HCT116 (cell line): Measurements from ENCODE around the gene ETFA. TPM values are rescaled to one million over a fixed set of nuclear protein-coding genes. Genes with fewer than 3 reads are reported as not detected.

ENCODE experiments used
- ATAC-seq: fragments of 200-7000 bp; cut with Tn5 transposase; 2 replicates; pipeline ENCODE4 v1.9.1; 2020; ENCODE audit warnings: mild to moderate bottlenecking, moderate library complexity
- BruUV-seq: library from RNA; stranded (reverse); fragments of 400-500 nt; replicated peaks from 2 replicates; lab custom pipeline; 2021; lab: Mats Ljungman, UMichigan
- CTCF ChIA-PET: fragments of 300-600 bp; sonication (Branson Sonifier 250); formaldehyde crosslinking; loops from one replicate; lab custom pipeline; 2021; ENCODE audit warnings: antibody characterized with exemption; lab: Charles Lee
- POLR2A ChIA-PET: fragments of 300-600, 350-600 bp; sonication (Branson Sonifier 250); formaldehyde crosslinking; loops from one replicate; lab custom pipeline; 2021; ENCODE audit warnings: antibody characterized with exemption; lab: Charles Lee
- RAD21 ChIA-PET, 2 experiments: fragments of 300-600 bp; sonication (Branson Sonifier 250); formaldehyde crosslinking; loops; one replicate each; lab custom pipeline; 2023; ENCODE audit warnings: low total read pairs in 2 of 2; ENCODE audit not compliant: uncharacterized antibody in 2 of 2, unreplicated experiment in 2 of 2, low non-redundant PET in 1 of 2; lab: Charles Lee
- DNase-seq: peaks from one replicate; pipeline ENCODE4 v3.0.0-alpha.2; 2010; ENCODE audit warnings: low read depth, low spot score
- H2AFZ ChIP-seq: fragments of 200-600 bp; shearing (Covaris generic), sonication (generic); 2 replicates; pipeline ENCODE4 v1.6.1; 2017; ENCODE audit warnings: low read depth, mixed run types, mixed read lengths, antibody characterized with exemption, low read length; ENCODE audit not compliant: poor library complexity, severe bottlenecking
- H3K27ac ChIP-seq: 2 replicates; pipeline ENCODE4 v1.5.1; 2012; ENCODE audit warnings: low read depth, low read length
- H3K27me3 ChIP-seq: fragments of 200-600 bp; sonication (generic); 2 replicates; pipeline ENCODE4 v1.6.1; 2016; ENCODE audit warnings: mixed run types, low read length, mixed read lengths; ENCODE audit not compliant: insufficient read depth
- H3K36me3 ChIP-seq, 2 experiments: fragments of 200-500 bp in 1 of 2; fragments of 200-600 bp in 1 of 2; sonication (Bioruptor generic) in 1 of 2; sonication (generic) in 1 of 2; 2 replicates each; pipeline versions ENCODE4 v1.5.1 to v1.6.1; 2014 to 2016; ENCODE audit warnings: low read length in 2 of 2, inconsistent platforms in 1 of 2, mixed read lengths in 1 of 2, mixed run types in 1 of 2; ENCODE audit not compliant: insufficient read depth in 2 of 2, control insufficient read depth in 1 of 2
- H3K4me1 ChIP-seq, 2 experiments: fragments of 200-600 bp in 1 of 2; sonication (generic) in 1 of 2; 2 replicates each; pipeline versions ENCODE4 v1.5.1 to v1.6.1; 2012 to 2017; ENCODE audit warnings: low read length in 2 of 2, inconsistent platforms in 1 of 2, mild to moderate bottlenecking in 1 of 2, mixed read lengths in 1 of 2, mixed run types in 1 of 2, moderate library complexity in 1 of 2; ENCODE audit not compliant: insufficient read depth in 2 of 2, control insufficient read depth in 1 of 2
- H3K4me2 ChIP-seq: fragments of 200-600 bp; sonication (generic); 2 replicates; pipeline ENCODE4 v1.6.1; 2017; ENCODE audit warnings: mixed run types, low read length, mixed read lengths
- H3K4me3 ChIP-seq, 2 experiments: fragments of 200-600 bp in 1 of 2; sonication (generic) in 1 of 2; replicated peaks in 1 of 2; 2 replicates each; pipeline ENCODE4 v1.5.1; 2011 to 2016; ENCODE audit warnings: low read length in 2 of 2, control low read depth in 1 of 2, low read depth in 1 of 2, mild to moderate bottlenecking in 1 of 2, mixed read lengths in 1 of 2, mixed run types in 1 of 2
- H3K79me2 ChIP-seq: fragments of 200-600 bp; sonication (generic); 2 replicates; pipeline ENCODE4 v1.6.1; 2017; ENCODE audit warnings: mild to moderate bottlenecking, mixed run types, low read length, moderate library complexity, mixed read lengths; ENCODE audit not compliant: insufficient read depth
- H3K9ac ChIP-seq: fragments of 200-600 bp; sonication (generic); 2 replicates; pipeline ENCODE4 v1.6.1; 2016; ENCODE audit warnings: low read length, mixed read lengths
- H3K9me2 ChIP-seq: fragments of 200-600 bp; sonication (generic), shearing (Covaris generic); 2 replicates; pipeline ENCODE4 v1.6.1; 2017; ENCODE audit warnings: mixed run types, mild to moderate bottlenecking, moderate library complexity; ENCODE audit not compliant: insufficient read depth
- H3K9me3 ChIP-seq, 2 experiments: fragments of 200-500 bp in 1 of 2; fragments of 200-600 bp in 1 of 2; sonication (Bioruptor generic) in 1 of 2; sonication (generic) in 1 of 2; 2 replicates each; pipeline ENCODE4 v1.6.1; 2014 to 2017; ENCODE audit warnings: low read length in 2 of 2, mixed read lengths in 2 of 2, inconsistent platforms in 1 of 2, low read depth in 1 of 2, mild to moderate bottlenecking in 1 of 2, mixed run types in 1 of 2, moderate library complexity in 1 of 2; ENCODE audit not compliant: control insufficient read depth in 1 of 2, insufficient read depth in 1 of 2
- H4K20me1 ChIP-seq: fragments of 200-600 bp; sonication (generic), shearing (Covaris generic); 2 replicates; pipeline ENCODE4 v1.6.1; 2017; ENCODE audit warnings: mixed run types, mild to moderate bottlenecking, moderate library complexity; ENCODE audit not compliant: insufficient read depth
- CBX3 ChIP-seq: IDR thresholded peaks from 2 replicates; pipeline ENCODE4 v1.6.1; 2012; ENCODE audit warnings: low read depth
- CEBPB ChIP-seq: IDR thresholded peaks from 2 replicates; pipeline ENCODE4 v1.6.1; 2012; ENCODE audit warnings: low read depth
- EZH2 ChIP-seq: fragments of 200-600 bp; sonication (generic); IDR thresholded peaks from 2 replicates; pipeline ENCODE4 v1.6.1; 2017; ENCODE audit warnings: antibody characterized with exemption, mixed run types
- EZH2phosphoT487 ChIP-seq: fragments of 200-600 bp; IDR thresholded peaks from 2 replicates; pipeline ENCODE4 v1.6.1; 2018; ENCODE audit warnings: antibody characterized with exemption, borderline replicate concordance
- JUND ChIP-seq: IDR thresholded peaks from 2 replicates; pipeline ENCODE4 v1.6.1; 2012
- POLR2A ChIP-seq: IDR thresholded peaks from 2 replicates; pipeline ENCODE4 v1.7.0; 2011; ENCODE audit warnings: borderline replicate concordance; ENCODE audit not compliant: insufficient read depth, insufficient read length; ENCODE audit errors: extremely low read depth
- POLR2AphosphoS5 ChIP-seq: IDR thresholded peaks from 2 replicates; pipeline ENCODE4 v1.6.1; 2011; ENCODE audit warnings: mild to moderate bottlenecking, low read depth, low read length, moderate library complexity
- RAD21 ChIP-seq: IDR thresholded peaks from 2 replicates; pipeline ENCODE4 v1.6.1; 2012; ENCODE audit warnings: low read depth, mild to moderate bottlenecking
- SIN3A ChIP-seq: IDR thresholded peaks from 2 replicates; pipeline ENCODE4 v1.6.1; 2012; ENCODE audit warnings: low read depth
- SRF ChIP-seq: IDR thresholded peaks from 2 replicates; pipeline ENCODE4 v1.6.1; 2012; ENCODE audit warnings: low read depth
- TCF7L2 ChIP-seq: IDR thresholded peaks from 2 replicates; pipeline ENCODE4 v1.7.0; 2011; ENCODE audit warnings: borderline replicate concordance, inconsistent platforms; ENCODE audit not compliant: insufficient read depth, insufficient read length; ENCODE audit errors: extremely low read depth
- YY1 ChIP-seq: IDR thresholded peaks from 2 replicates; pipeline ENCODE4 v1.6.1; 2011; ENCODE audit warnings: low read length, low read depth, moderate library complexity, mild to moderate bottlenecking; ENCODE audit not compliant: insufficient replicate concordance; ENCODE audit errors: extremely low read depth
- ZFX ChIP-seq: fragments of 450-650 bp; IDR thresholded peaks from 2 replicates; pipeline ENCODE4 v1.6.1; 2017
- ZNF274 ChIP-seq: fragments of 200-500 bp; sonication (Bioruptor generic); IDR thresholded peaks from 2 replicates; pipeline ENCODE4 v1.6.1; 2014; ENCODE audit warnings: mild to moderate bottlenecking, low read depth, low read length, inconsistent platforms
- intact Hi-C: fragments of 100-400 bp; cut with micrococcal nuclease; formaldehyde crosslinking; loops from 2 replicates; pipeline ENCODE4 v1.10.0; 2022
- total RNA-seq: library from RNA; stranded (reverse); gene quantifications from one replicate; pipeline ENCODE4 v1.2.1, GENCODE V29; 2021; ENCODE audit not compliant: unreplicated experiment
- TF ChIP-seq, protein P1 (sequence below): IDR thresholded peaks from 2 replicates; pipeline ENCODE4 v1.6.1; 2012
- TF ChIP-seq, protein P2 (sequence below): IDR thresholded peaks from 2 replicates; pipeline ENCODE4 v1.6.1; 2012; ENCODE audit warnings: low read depth

Gene ETFA
- total RNA-seq, 1 experiment from 2014 or later = 144 TPM

DNA sequence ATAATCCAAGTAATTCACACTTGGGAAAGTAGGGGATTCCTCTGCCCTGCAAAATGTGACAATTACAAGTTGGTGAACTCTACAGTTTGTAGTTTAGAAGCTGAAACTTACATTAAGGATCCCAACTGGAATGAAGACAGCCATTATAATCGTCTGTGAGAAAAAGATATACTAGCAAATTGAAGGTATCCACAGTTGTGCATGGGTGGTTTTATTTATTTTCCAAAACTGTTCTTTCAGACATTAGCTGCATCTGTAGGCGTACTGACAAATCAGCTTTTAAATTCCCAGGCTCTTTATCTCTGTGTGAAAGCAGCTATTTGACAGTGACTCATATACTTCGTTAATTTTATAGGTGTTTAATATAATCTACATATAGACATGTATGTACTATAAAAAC lies 12.8 kb upstream of the ETFA start:
- RAD21 ChIA-PET = no interaction called here
- H3K4me3 ChIP-seq = no peak overlapping the region
- CTCF ChIA-PET = no interaction called here
- H3K4me1 ChIP-seq = peaks cover 0 to 5% of the 10 kb centered on the region in 2 experiments; a peak in 1 of 4 replicates
- BruUV-seq = no TSS peak
- POLR2A ChIA-PET = interaction anchor here (1.6 kb wide), 1 partner anchor 12 kb away, joined by 5 read pairs; the partner anchor contains the start of gene ISL2
- intact Hi-C loops = no loop called here
- no peaks in the 10 kb centered on the region for H3K9me3 ChIP-seq
- H2AFZ ChIP-seq = no peak overlapping the region
- H3K9me2 ChIP-seq = no peaks in the 10 kb centered on the region
- no peaks in the 10 kb centered on the region for H3K27me3 ChIP-seq
- TF ChIP-seq ZNF274 (no peak), ZFX (no peak), CEBPB (no peak), JUND (no peak), YY1 (no peak), CBX3 (no peak), TCF7L2 (no peak), EZH2 (no peak), SRF (no peak), EZH2phosphoT487 (no peak), POLR2AphosphoS5 (no peak)
- TF ChIP-seq, protein P1, sequence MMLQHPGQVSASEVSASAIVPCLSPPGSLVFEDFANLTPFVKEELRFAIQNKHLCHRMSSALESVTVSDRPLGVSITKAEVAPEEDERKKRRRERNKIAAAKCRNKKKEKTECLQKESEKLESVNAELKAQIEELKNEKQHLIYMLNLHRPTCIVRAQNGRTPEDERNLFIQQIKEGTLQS = no peak
- H3K79me2 ChIP-seq = no peaks in the 10 kb centered on the region
- H4K20me1 ChIP-seq = no peaks in the 10 kb centered on the region
- H3K27ac ChIP-seq = no peak overlapping the region
- H3K9ac ChIP-seq = no peak overlapping the region
- ATAC-seq (no peak), DNase-seq (no peak)
- H3K4me2 ChIP-seq = no peak overlapping the region
- H3K36me3 ChIP-seq = no peaks in the 10 kb centered on the region

DNA sequence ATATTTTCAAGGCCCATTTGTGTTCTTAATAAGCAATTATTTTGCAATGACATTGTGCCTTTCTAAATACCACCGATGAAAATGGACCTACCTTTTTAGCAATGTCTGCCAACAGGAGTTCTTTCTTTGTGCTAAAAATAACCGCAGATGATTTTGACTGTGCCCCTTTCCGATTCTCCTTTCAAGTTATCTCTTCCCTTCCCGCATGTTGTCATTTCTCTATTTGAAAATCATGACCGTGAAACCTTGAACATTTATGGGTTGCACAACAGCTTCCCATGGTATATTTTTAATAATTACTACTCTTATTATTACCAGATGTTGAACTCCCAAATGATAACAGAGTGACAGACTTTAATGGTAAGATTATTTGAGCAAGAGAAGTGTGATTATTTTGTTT lies 10.3 kb upstream of the ETFA start:
- no TSS peak for BruUV-seq
- H3K36me3 ChIP-seq = no peaks in the 10 kb centered on the region
- no peaks in the 10 kb centered on the region for H3K27me3 ChIP-seq
- no peak overlapping the region for H3K9ac ChIP-seq
- RAD21 ChIA-PET = interaction anchor here in 1 of 2 experiments (0.6 kb wide), 1 partner anchor 12 kb away, joined by 3 read pairs; no protein-coding TSS in a partner anchor
- H3K27ac ChIP-seq = no peak overlapping the region
- H3K4me3 ChIP-seq = no peak overlapping the region
- H4K20me1 ChIP-seq = no peaks in the 10 kb centered on the region
- H3K9me3 ChIP-seq = no peaks in the 10 kb centered on the region
- ATAC-seq = no peak
- no peak overlapping the region for H2AFZ ChIP-seq
- no peaks in the 10 kb centered on the region for H3K79me2 ChIP-seq
- DNase-seq = no peak
- TF ChIP-seq EZH2 = no peak
- TF ChIP-seq POLR2AphosphoS5 = no peak
- no peak for TF ChIP-seq CEBPB
- no peak for TF ChIP-seq JUND
- TF ChIP-seq YY1 = no peak
- TF ChIP-seq, protein P1 = no peak
- TF ChIP-seq ZNF274 = no peak
- TF ChIP-seq POLR2A = no peak
- TF ChIP-seq, protein P2, sequence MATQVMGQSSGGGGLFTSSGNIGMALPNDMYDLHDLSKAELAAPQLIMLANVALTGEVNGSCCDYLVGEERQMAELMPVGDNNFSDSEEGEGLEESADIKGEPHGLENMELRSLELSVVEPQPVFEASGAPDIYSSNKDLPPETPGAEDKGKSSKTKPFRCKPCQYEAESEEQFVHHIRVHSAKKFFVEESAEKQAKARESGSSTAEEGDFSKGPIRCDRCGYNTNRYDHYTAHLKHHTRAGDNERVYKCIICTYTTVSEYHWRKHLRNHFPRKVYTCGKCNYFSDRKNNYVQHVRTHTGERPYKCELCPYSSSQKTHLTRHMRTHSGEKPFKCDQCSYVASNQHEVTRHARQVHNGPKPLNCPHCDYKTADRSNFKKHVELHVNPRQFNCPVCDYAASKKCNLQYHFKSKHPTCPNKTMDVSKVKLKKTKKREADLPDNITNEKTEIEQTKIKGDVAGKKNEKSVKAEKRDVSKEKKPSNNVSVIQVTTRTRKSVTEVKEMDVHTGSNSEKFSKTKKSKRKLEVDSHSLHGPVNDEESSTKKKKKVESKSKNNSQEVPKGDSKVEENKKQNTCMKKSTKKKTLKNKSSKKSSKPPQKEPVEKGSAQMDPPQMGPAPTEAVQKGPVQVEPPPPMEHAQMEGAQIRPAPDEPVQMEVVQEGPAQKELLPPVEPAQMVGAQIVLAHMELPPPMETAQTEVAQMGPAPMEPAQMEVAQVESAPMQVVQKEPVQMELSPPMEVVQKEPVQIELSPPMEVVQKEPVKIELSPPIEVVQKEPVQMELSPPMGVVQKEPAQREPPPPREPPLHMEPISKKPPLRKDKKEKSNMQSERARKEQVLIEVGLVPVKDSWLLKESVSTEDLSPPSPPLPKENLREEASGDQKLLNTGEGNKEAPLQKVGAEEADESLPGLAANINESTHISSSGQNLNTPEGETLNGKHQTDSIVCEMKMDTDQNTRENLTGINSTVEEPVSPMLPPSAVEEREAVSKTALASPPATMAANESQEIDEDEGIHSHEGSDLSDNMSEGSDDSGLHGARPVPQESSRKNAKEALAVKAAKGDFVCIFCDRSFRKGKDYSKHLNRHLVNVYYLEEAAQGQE = no peak
- no peak for TF ChIP-seq EZH2phosphoT487
- TF ChIP-seq RAD21 = no peak
- TF ChIP-seq ZFX = no peak
- no peak for TF ChIP-seq SIN3A
- intact Hi-C loops = no loop called here
- no peaks in the 10 kb centered on the region for H3K4me1 ChIP-seq
- CTCF ChIA-PET = no interaction called here
- no peaks in the 10 kb centered on the region for H3K9me2 ChIP-seq
- POLR2A ChIA-PET = no interaction called here
- H3K4me2 ChIP-seq = no peak overlapping the region
